Epithelial cell of esophagus (primary cell): Measurements from ENCODE around the gene CEP170B.
"Not testable (repeated sequence)": the region's sequence is repeated elsewhere in the genome, so short reads cannot be mapped to it uniquely, and the experiment has no call there.

Source experiments
- DNase-seq: peaks from one replicate; pipeline ENCODE4 v3.0.0; 2010; ENCODE audit warnings: low read depth
- H3K4me3 ChIP-seq: 2 replicates; pipeline ENCODE4 v1.5.1; 2011; ENCODE audit warnings: mild to moderate bottlenecking, low read length, control low read depth
- CTCF ChIP-seq: IDR thresholded peaks from 2 replicates; pipeline ENCODE4 v1.5.1; 2011; ENCODE audit warnings: low read depth, mild to moderate bottlenecking, low read length, control low read depth, inconsistent platforms; ENCODE audit not compliant: insufficient read depth; ENCODE audit errors: missing control alignments

Gene CEP170B

DNA sequence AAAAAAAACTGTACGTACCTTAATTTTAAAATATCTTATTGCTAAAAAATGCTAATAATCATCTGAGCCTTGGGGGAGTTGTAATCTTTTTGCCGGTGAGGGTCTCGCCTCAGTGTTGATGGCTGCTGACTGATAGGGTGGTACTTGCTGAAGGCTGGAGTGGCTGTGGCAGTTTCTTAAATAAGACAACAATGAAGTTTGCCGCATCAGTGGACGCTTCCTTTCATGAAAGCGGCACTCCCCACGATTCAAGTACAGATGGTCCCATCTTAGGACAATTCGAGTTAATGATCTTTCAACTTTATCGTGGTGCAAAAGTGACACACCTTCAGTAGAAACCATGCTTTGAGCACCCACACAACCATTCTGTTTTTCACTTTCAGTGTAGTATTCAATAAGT lies 52.0 kb downstream of the CEP170B start:
- no peak overlapping the region for H3K4me3 ChIP-seq
- no peak for DNase-seq
- no peak for TF ChIP-seq CTCF

GRCh38 chr14:104917993-104918392 lies 52.9 kb downstream of the CEP170B start:
- no peak for DNase-seq
- H3K4me3 ChIP-seq: no peak overlapping the region
- TF ChIP-seq CTCF: no peak

- H3K4me3 ChIP-seq, DNase-seq: not testable (repeated sequence)
Measured at GRCh38 chr14:104919152-104919992, 54.3 kb downstream of the CEP170B start.

DNA sequence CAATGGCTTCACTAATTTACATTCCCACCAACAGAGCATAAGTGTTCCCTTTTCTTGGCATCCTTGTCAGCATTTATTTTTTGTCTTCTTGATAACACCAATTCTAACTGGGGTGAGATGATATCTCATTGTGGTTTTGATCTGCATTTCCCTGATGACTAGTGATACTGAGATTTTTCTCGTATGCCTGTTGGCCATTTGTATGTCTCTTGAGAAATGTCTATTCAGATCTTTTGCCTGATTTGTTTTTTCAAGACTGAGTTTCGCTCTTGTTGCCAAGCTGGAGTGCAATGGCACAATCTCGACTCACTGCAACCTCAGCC lies 54.9 kb downstream of the CEP170B start:
- no peak for TF ChIP-seq CTCF
- no peak for DNase-seq
- H3K4me3 ChIP-seq: no peak overlapping the region

- TF ChIP-seq CTCF: no peak
- no peak overlapping the region for H3K4me3 ChIP-seq
- DNase-seq: no peak
Measured at GRCh38 chr14:104923640-104924420, 58.8 kb downstream of the CEP170B start.

DNA sequence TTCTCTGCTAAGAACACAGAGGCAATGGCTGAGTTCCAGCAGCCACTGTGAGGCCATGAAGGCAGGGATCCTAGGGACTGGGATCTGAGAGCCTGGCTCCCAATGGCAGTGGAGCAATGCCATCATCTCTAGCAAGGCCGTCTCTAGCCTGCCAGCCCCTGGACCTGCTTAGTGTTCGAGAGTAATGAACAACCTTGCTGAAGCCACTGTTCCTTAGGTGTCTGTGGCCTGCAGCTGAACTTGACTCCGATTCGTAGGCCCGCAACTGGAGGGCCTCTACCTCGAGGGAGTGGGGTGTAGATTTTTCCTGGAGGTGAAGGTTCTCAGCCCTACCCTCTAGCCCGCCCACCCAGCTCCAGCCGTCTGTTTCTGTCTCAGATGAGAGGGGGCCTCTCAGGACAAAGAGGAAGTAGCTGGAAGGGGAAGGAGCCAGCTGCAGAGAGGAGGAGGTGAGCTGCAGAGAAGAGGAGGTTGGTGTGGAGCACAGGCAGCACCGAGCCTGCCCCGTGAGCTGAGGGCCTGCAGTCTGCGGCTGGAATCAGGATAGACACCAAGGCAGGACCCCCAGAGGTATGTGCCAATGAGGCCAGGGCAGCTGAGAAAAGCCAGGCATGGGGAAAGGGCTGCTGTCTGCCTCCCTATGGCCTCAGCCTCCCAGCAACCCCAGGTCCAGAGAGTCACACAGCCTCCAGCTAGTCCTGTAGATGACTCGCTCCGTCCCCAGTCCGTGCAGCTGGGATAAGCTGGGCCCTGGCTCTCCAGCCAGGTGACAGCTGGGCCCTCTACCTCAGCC lies 59.5 kb downstream of the CEP170B start, which contains the start of gene PLD4:
PLD4 (plus strand) TSS at position 459 of the 793 bp plus-strand sequence. CDS start 2,262 bp downstream, outside the sequence.
- H3K4me3 ChIP-seq: no peak within 1 kb of the TSS
- no peak for DNase-seq
- TF ChIP-seq CTCF: no peak
